ENCODE data around the gene STK39. TPM values are rescaled to one million over a fixed set of nuclear protein-coding genes. Genes with fewer than 3 reads are reported as not detected.
A peak's percentile ranks its signal among the peaks of the same experiment; 100 is the strongest.

STK39 gene
- total RNA-seq, 1 donor from 2014 or later, result 46.0 TPM

- no peak overlapping the region for H3K4me3 ChIP-seq (ENCODE audit: low read depth, low read length)
- no peak for DNase-seq (ENCODE audit: low read depth)
- TF ChIP-seq, protein P1, sequence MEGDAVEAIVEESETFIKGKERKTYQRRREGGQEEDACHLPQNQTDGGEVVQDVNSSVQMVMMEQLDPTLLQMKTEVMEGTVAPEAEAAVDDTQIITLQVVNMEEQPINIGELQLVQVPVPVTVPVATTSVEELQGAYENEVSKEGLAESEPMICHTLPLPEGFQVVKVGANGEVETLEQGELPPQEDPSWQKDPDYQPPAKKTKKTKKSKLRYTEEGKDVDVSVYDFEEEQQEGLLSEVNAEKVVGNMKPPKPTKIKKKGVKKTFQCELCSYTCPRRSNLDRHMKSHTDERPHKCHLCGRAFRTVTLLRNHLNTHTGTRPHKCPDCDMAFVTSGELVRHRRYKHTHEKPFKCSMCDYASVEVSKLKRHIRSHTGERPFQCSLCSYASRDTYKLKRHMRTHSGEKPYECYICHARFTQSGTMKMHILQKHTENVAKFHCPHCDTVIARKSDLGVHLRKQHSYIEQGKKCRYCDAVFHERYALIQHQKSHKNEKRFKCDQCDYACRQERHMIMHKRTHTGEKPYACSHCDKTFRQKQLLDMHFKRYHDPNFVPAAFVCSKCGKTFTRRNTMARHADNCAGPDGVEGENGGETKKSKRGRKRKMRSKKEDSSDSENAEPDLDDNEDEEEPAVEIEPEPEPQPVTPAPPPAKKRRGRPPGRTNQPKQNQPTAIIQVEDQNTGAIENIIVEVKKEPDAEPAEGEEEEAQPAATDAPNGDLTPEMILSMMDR (conservative IDR thresholded peaks at IDR 0.05; ENCODE audit: low read depth, low read length), result no peak
Observed at GRCh38 chr2:168211664-168212163, 35.7 kb downstream of the STK39 start.

GRCh38 chr2:168210895-168211570, 36.4 kb downstream of the STK39 start:
- DNase-seq (ENCODE audit: low read depth), result peak; percentile 97
- TF ChIP-seq, protein P1 (conservative IDR thresholded peaks at IDR 0.05; ENCODE audit: low read depth, low read length), result no peak
- H3K4me3 ChIP-seq (ENCODE audit: low read depth, low read length), result peak overlapping the region; percentile 10

DNA sequence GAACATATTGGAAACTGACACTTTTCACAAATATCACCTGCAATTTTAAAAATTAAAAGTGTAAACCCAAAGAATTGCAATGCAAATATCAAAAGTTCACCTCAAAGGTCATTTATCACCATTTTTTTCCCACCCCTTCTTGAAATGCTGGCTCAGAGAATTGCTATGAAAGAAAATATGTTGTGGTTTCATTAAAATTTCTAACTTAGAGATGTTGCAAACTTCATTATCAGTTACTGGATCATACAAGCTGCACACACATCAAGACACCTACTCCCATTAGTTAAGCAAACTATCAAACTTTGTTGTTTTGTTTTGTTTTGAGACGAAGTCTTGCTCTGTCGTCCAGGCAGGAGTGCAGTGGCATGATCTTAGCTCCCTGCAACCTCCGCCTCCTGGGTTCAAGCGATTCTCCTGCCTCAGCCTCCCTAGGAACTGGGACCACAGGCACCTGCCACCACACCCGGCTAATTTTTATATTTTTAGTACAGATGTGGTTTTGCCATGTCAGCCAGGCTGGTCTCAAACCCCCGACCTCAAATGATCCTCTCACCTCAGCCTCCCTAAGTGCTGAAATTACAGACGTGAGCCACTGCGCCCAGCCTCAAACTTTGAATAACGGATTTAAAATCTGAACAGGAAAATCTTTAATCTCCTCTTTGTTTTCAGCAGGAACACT, 37.0 kb downstream of the STK39 start:
- H3K4me3 ChIP-seq (ENCODE audit: low read depth, low read length), result no peak overlapping the region
- DNase-seq (ENCODE audit: low read depth), result no peak
- TF ChIP-seq, protein P1 (conservative IDR thresholded peaks at IDR 0.05; ENCODE audit: low read depth, low read length), result no peak

DNA sequence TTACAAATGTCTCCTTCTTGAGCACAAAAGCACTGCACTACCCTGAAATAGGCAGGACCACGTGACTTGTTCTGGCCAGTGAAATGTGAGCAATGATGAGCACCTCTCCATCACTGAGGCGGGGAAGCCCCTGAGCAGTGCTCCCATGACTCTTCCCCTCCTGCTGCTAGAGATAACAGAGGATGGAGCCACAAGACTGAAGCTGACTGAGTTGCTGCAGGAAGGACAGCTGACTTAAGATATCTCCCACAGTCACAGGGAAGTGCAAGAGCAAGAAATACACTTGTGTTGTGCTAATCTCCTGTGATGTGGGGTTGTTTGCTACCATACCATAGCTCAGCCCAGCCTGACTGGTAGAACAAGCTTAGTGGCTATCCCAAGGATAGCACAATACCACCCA, 38.7 kb downstream of the STK39 start:
- H3K4me3 ChIP-seq (ENCODE audit: low read depth, low read length), result no peak overlapping the region
- DNase-seq (ENCODE audit: low read depth), result no peak
- TF ChIP-seq, protein P1 (conservative IDR thresholded peaks at IDR 0.05; ENCODE audit: low read depth, low read length), result no peak

- H3K4me3 ChIP-seq (ENCODE audit: low read depth, low read length), result no peak overlapping the region
- TF ChIP-seq, protein P1 (conservative IDR thresholded peaks at IDR 0.05; ENCODE audit: low read depth, low read length), result no peak
- DNase-seq (ENCODE audit: low read depth), result no peak
Observed at GRCh38 chr2:168207851-168208250, 39.5 kb downstream of the STK39 start.

DNA sequence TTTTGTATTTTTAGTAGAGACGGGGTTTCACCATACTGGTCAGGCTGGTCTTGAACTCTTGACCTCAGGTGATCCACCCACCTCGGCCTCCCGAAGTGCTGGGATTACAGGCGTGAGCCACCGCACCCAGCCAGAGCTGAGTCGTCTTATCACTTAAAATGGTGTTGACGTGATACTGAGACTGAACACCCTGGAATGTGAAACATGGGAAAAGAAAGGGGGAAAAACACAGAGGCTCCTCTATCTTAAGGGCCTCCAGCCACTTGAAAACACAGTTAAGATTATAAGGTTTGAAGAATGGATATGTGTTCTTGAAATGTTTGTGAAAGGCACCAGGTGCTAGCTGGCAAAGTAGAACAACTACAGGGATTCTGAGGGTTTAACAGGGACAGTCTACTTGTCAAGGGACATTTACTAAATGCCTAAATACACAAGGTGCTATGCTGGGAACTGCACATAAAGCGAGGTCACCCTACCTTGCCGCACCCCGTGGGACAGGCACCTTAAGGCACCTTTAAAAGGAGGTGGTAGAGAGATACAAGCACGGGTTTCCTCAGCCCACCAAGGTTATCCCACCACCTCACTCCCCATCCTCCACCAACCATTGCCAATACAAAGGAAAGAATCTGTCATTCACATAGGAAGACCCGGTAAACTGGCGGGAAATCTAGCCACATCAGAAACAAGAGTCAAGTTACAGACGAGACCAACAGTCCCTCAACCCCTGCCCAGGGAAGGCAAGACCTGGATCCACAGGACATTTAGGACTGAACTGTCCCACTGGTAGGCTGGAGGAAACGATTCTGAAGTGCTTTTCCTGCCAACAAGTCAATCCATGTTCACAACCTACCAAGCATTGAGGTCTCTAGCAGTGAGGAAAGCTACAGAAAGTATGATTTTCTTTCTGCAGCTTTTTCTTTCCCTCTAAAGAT, 43.4 kb downstream of the STK39 start:
- TF ChIP-seq, protein P1 (conservative IDR thresholded peaks at IDR 0.05; ENCODE audit: low read depth, low read length), result no peak
- no peak overlapping the region for H3K4me3 ChIP-seq (ENCODE audit: low read depth, low read length)
- DNase-seq (ENCODE audit: low read depth), result no peak
